ENCODE data around the gene ABR. TPM values are rescaled to one million over a fixed set of nuclear protein-coding genes. Genes with fewer than 3 reads are reported as not detected.

Gene ABR
- total and polyA plus RNA-seq, 2 of the 13 experiments (the other 11 are each of a cell fraction or from before 2014, with no cell fraction given), result 12.4 to 40.4 TPM

DNA sequence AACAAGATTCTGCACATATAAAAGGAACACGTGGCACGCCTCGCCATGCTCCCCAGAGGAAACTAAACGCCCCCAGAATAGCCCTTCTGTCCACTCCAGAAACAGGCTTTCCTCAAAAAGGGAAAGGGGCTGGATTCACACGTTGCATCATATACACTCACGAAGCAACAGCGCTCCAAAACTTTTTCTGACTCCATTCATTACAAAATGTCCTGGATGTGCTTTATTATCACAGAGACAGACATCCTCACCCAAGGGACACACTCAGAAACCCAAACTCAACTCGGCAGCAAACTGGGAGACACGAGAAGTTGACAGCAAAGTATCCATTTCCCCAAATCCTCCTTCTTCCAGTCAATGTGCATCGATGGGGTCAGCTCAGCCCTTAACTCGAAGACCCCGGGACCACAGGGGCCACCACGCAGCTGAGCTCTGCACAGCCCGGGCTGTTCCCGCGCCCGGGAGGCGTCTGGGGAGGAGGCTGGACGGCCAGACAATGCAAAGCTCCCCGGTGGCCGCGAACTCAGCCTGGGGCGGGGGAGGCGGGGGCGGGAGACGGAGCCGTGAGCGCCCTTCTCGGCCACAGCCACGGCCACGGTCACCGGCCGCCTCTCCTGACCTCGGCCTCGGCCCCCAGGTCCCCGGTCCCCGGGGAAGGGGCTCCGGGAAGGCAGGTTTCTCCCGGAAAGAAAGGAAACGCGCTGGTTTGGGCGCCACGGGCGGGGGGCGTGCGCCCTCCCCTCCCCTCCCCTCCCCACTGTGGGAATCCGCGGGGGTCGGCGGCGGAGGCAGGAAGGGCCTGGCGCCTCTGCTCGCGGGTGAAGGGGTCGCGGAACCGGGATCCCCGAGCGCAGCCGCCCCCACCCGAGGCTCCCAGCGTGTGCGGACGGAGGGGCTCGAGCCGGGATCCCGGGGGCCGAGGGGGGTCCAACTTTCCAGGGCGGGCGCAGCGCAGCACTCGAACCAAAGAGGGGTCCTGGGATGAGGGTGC, 201.4 kb downstream of the ABR start (continued):
- TF ChIP-seq, protein P1, sequence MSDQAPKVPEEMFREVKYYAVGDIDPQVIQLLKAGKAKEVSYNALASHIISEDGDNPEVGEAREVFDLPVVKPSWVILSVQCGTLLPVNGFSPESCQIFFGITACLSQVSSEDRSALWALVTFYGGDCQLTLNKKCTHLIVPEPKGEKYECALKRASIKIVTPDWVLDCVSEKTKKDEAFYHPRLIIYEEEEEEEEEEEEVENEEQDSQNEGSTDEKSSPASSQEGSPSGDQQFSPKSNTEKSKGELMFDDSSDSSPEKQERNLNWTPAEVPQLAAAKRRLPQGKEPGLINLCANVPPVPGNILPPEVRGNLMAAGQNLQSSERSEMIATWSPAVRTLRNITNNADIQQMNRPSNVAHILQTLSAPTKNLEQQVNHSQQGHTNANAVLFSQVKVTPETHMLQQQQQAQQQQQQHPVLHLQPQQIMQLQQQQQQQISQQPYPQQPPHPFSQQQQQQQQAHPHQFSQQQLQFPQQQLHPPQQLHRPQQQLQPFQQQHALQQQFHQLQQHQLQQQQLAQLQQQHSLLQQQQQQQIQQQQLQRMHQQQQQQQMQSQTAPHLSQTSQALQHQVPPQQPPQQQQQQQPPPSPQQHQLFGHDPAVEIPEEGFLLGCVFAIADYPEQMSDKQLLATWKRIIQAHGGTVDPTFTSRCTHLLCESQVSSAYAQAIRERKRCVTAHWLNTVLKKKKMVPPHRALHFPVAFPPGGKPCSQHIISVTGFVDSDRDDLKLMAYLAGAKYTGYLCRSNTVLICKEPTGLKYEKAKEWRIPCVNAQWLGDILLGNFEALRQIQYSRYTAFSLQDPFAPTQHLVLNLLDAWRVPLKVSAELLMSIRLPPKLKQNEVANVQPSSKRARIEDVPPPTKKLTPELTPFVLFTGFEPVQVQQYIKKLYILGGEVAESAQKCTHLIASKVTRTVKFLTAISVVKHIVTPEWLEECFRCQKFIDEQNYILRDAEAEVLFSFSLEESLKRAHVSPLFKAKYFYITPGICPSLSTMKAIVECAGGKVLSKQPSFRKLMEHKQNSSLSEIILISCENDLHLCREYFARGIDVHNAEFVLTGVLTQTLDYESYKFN (CRISPR knock-in tag; conservative IDR thresholded peaks at IDR 0.05), result no peak
- TF ChIP-seq ELF1 (CRISPR knock-in tag; IDR thresholded peaks at IDR 0.05) (no peak), ZNF101 (CRISPR knock-in tag; IDR thresholded peaks at IDR 0.05; ENCODE audit: borderline replicate concordance, low read depth) (no peak), REPIN1 (CRISPR knock-in tag; IDR thresholded peaks at IDR 0.05; ENCODE audit: borderline replicate concordance, low read depth) (no peak), ZNF335 (CRISPR knock-in tag; IDR thresholded peaks at IDR 0.05) (no peak), ISL2 (CRISPR knock-in tag; IDR thresholded peaks at IDR 0.05) (no peak), XBP1 (CRISPR knock-in tag; IDR thresholded peaks at IDR 0.05) (no peak), ZNF619 (CRISPR knock-in tag; IDR thresholded peaks at IDR 0.05) (no peak), AGO1 (IDR thresholded peaks at IDR 0.05; ENCODE audit: low read depth, low read length, poor library complexity, severe bottlenecking) (peak; percentile 87), HNRNPH1 (optimal IDR thresholded peaks at IDR 0.05; ENCODE audit: low read depth, low read length) (no peak), HNRNPK (IDR thresholded peaks at IDR 0.05; ENCODE audit: low read depth, low read length, poor library complexity, severe bottlenecking) (peak; percentile 56), ZFYVE20 (CRISPR knock-in tag; IDR thresholded peaks at IDR 0.05; ENCODE audit: borderline replicate concordance, low read depth) (no peak), KDM5A (IDR thresholded peaks at IDR 0.05; ENCODE audit: borderline replicate concordance, low read length) (no peak), MIER3 (CRISPR knock-in tag; IDR thresholded peaks at IDR 0.05; ENCODE audit: borderline replicate concordance) (no peak)
- TF ChIP-seq, protein P2, sequence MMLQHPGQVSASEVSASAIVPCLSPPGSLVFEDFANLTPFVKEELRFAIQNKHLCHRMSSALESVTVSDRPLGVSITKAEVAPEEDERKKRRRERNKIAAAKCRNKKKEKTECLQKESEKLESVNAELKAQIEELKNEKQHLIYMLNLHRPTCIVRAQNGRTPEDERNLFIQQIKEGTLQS (CRISPR knock-in tag; IDR thresholded peaks at IDR 0.05), result no peak
- TF ChIP-seq, protein P3, sequence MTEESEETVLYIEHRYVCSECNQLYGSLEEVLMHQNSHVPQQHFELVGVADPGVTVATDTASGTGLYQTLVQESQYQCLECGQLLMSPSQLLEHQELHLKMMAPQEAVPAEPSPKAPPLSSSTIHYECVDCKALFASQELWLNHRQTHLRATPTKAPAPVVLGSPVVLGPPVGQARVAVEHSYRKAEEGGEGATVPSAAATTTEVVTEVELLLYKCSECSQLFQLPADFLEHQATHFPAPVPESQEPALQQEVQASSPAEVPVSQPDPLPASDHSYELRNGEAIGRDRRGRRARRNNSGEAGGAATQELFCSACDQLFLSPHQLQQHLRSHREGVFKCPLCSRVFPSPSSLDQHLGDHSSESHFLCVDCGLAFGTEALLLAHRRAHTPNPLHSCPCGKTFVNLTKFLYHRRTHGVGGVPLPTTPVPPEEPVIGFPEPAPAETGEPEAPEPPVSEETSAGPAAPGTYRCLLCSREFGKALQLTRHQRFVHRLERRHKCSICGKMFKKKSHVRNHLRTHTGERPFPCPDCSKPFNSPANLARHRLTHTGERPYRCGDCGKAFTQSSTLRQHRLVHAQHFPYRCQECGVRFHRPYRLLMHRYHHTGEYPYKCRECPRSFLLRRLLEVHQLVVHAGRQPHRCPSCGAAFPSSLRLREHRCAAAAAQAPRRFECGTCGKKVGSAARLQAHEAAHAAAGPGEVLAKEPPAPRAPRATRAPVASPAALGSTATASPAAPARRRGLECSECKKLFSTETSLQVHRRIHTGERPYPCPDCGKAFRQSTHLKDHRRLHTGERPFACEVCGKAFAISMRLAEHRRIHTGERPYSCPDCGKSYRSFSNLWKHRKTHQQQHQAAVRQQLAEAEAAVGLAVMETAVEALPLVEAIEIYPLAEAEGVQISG (CRISPR knock-in tag; IDR thresholded peaks at IDR 0.05), result no peak
- TF ChIP-seq, protein P4, sequence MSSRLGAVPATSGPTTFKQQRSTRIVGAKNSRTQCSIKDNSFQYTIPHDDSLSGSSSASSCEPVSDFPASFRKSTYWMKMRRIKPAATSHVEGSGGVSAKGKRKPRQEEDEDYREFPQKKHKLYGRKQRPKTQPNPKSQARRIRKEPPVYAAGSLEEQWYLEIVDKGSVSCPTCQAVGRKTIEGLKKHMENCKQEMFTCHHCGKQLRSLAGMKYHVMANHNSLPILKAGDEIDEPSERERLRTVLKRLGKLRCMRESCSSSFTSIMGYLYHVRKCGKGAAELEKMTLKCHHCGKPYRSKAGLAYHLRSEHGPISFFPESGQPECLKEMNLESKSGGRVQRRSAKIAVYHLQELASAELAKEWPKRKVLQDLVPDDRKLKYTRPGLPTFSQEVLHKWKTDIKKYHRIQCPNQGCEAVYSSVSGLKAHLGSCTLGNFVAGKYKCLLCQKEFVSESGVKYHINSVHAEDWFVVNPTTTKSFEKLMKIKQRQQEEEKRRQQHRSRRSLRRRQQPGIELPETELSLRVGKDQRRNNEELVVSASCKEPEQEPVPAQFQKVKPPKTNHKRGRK (CRISPR knock-in tag; IDR thresholded peaks at IDR 0.05), result no peak
- TF ChIP-seq, protein P5, sequence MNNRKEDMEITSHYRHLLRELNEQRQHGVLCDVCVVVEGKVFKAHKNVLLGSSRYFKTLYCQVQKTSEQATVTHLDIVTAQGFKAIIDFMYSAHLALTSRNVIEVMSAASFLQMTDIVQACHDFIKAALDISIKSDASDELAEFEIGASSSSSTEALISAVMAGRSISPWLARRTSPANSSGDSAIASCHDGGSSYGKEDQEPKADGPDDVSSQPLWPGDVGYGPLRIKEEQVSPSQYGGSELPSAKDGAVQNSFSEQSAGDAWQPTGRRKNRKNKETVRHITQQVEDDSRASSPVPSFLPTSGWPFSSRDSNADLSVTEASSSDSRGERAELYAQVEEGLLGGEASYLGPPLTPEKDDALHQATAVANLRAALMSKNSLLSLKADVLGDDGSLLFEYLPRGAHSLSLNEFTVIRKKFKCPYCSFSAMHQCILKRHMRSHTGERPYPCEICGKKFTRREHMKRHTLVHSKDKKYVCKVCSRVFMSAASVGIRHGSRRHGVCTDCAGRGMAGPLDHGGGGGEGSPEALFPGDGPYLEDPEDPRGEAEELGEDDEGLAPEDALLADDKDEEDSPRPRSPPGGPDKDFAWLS (CRISPR knock-in tag; IDR thresholded peaks at IDR 0.05; ENCODE audit: borderline replicate concordance), result no peak
